HEK293 (cell line): ENCODE measurements around the gene PTPRF.
A peak's percentile ranks its signal among the peaks of the same experiment; 100 is the strongest.

ENCODE experiments used
- CTCF ChIA-PET: fragments of 350-600 bp; formaldehyde crosslinking; extraction: SDS; loops from one replicate; lab custom pipeline; 2021; ENCODE audit warnings: antibody characterized with exemption; lab: Yijun Ruan, JAX
- POLR2A ChIA-PET: fragments of 300-600 bp; formaldehyde crosslinking; extraction: SDS; loops from one replicate; lab custom pipeline; 2020; ENCODE audit warnings: antibody characterized with exemption, inconsistent platforms; lab: Yijun Ruan, JAX
- H3K27ac ChIP-seq: fragments of 200-500 bp; sonication (Bioruptor generic); 2 replicates; pipeline ENCODE4 v1.5.1; 2014; ENCODE audit warnings: low read depth, low read length, control low read depth, inconsistent platforms; ENCODE audit errors: extremely low read depth
- H3K36me3 ChIP-seq, 2 experiments: fragments of 200-500 bp in 1 of 2; sonication (Bioruptor generic) in 1 of 2; 1 replicate in 1 of 2; 2 replicates in 1 of 2; pipeline ENCODE4 v1.5.1; 2014 to 2017; ENCODE audit warnings: inconsistent platforms in 2 of 2, low read length in 2 of 2; ENCODE audit not compliant: control insufficient read depth in 2 of 2, insufficient read depth in 1 of 2
- H3K4me1 ChIP-seq: fragments of 200-500 bp; sonication (Bioruptor generic); 2 replicates; pipeline ENCODE4 v1.5.1; 2014; ENCODE audit warnings: mild to moderate bottlenecking, low read length, inconsistent platforms; ENCODE audit not compliant: control insufficient read depth, insufficient read depth
- H3K4me3 ChIP-seq: 2 replicates; pipeline ENCODE4 v1.5.1; 2011; ENCODE audit warnings: low read depth, mild to moderate bottlenecking, control low read depth, low read length, moderate library complexity
- H3K9me3 ChIP-seq: fragments of 200-500 bp; sonication (Bioruptor generic); 2 replicates; pipeline ENCODE4 v1.5.1; 2014; ENCODE audit warnings: low read depth, low read length, inconsistent platforms; ENCODE audit not compliant: control insufficient read depth, insufficient read depth
- BCL11A ChIP-seq: fragments of 450-650 bp; formaldehyde crosslinking; IDR thresholded peaks from 2 replicates; pipeline ENCODE4 v1.5.1; 2016; ENCODE audit warnings: low read depth, missing biosample characterization, missing genetic modification characterization
- EGR2 ChIP-seq: fragments of 450-650 bp; formaldehyde crosslinking; IDR thresholded peaks from 2 replicates; pipeline ENCODE4 v1.5.1; 2016; ENCODE audit warnings: low read depth, missing biosample characterization, missing genetic modification characterization
- GLIS2 ChIP-seq: fragments of 450-650 bp; formaldehyde crosslinking; IDR thresholded peaks from 2 replicates; pipeline ENCODE4 v1.5.1; 2016; ENCODE audit warnings: missing biosample characterization, missing genetic modification characterization
- KLF8 ChIP-seq: fragments of 450-650 bp; formaldehyde crosslinking; IDR thresholded peaks from 2 replicates; pipeline ENCODE4 v1.5.1; 2016; ENCODE audit warnings: missing biosample characterization, missing genetic modification characterization
- MEIS1 ChIP-seq: sonication (generic); formaldehyde crosslinking; IDR thresholded peaks from 2 replicates; pipeline ENCODE4 v1.8.1; 2022; ENCODE audit warnings: missing genetic modification reagents, mild to moderate bottlenecking, borderline replicate concordance
- OSR2 ChIP-seq: fragments of 450-650 bp; formaldehyde crosslinking; IDR thresholded peaks from 2 replicates; pipeline ENCODE4 v1.5.1; 2016; ENCODE audit warnings: missing biosample characterization, missing genetic modification characterization
- SP2 ChIP-seq: fragments of 450-650 bp; formaldehyde crosslinking; IDR thresholded peaks from 2 replicates; pipeline ENCODE4 v1.5.1; 2016; ENCODE audit warnings: missing biosample characterization, missing genetic modification characterization
- SP7 ChIP-seq: fragments of 450-650 bp; formaldehyde crosslinking; IDR thresholded peaks from 2 replicates; pipeline ENCODE4 v1.5.1; 2016; ENCODE audit warnings: missing biosample characterization, missing genetic modification characterization
- ZBTB17 ChIP-seq: fragments of 450-650 bp; formaldehyde crosslinking; IDR thresholded peaks from 2 replicates; pipeline ENCODE4 v1.5.1; 2016; ENCODE audit warnings: missing biosample characterization, missing genetic modification characterization
- ZBTB48 ChIP-seq: fragments of 450-650 bp; formaldehyde crosslinking; IDR thresholded peaks from 2 replicates; pipeline ENCODE4 v1.5.1; 2016; ENCODE audit warnings: missing biosample characterization, missing genetic modification characterization
- ZBTB6 ChIP-seq: fragments of 450-650 bp; formaldehyde crosslinking; IDR thresholded peaks from 2 replicates; pipeline ENCODE4 v1.5.1; 2017; ENCODE audit warnings: missing biosample characterization, missing genetic modification characterization
- ZNF10 ChIP-seq: fragments of 450-650 bp; formaldehyde crosslinking; IDR thresholded peaks from 2 replicates; pipeline ENCODE4 v1.5.1; 2017; ENCODE audit warnings: missing biosample characterization, missing genetic modification characterization
- ZNF140 ChIP-seq: fragments of 450-650 bp; formaldehyde crosslinking; IDR thresholded peaks from 2 replicates; pipeline ENCODE4 v1.5.1; 2016; ENCODE audit warnings: missing biosample characterization, missing genetic modification characterization
- ZNF169 ChIP-seq: fragments of 450-650 bp; formaldehyde crosslinking; IDR thresholded peaks from 2 replicates; pipeline ENCODE4 v1.5.1; 2016; ENCODE audit warnings: missing biosample characterization, missing genetic modification characterization
- ZNF335 ChIP-seq: fragments of 450-650 bp; formaldehyde crosslinking; conservative IDR thresholded peaks from 2 replicates; pipeline ENCODE4 v1.5.1; 2016; ENCODE audit warnings: missing biosample characterization, missing genetic modification characterization
- ZNF391 ChIP-seq: fragments of 450-650 bp; formaldehyde crosslinking; IDR thresholded peaks from 2 replicates; pipeline ENCODE4 v1.5.1; 2016; ENCODE audit warnings: low read depth, missing biosample characterization, missing genetic modification characterization, borderline replicate concordance
- ZNF555 ChIP-seq: fragments of 450-650 bp; formaldehyde crosslinking; conservative IDR thresholded peaks from 2 replicates; pipeline ENCODE4 v1.5.1; 2017; ENCODE audit warnings: missing biosample characterization, mild to moderate bottlenecking, missing genetic modification characterization, inconsistent platforms
- ZNF623 ChIP-seq: fragments of 450-650 bp; formaldehyde crosslinking; IDR thresholded peaks from 2 replicates; pipeline ENCODE4 v1.5.1; 2016; ENCODE audit warnings: missing biosample characterization, missing genetic modification characterization
- ZNF660 ChIP-seq: fragments of 450-650 bp; IDR thresholded peaks from 2 replicates; pipeline ENCODE4 v1.5.1; 2018; ENCODE audit warnings: missing biosample characterization, mild to moderate bottlenecking, missing genetic modification characterization
- ZNF776 ChIP-seq: fragments of 450-650 bp; formaldehyde crosslinking; IDR thresholded peaks from 2 replicates; pipeline ENCODE4 v1.5.0; 2017; ENCODE audit warnings: missing biosample characterization, missing genetic modification characterization, borderline replicate concordance
- ZNF830 ChIP-seq: fragments of 450-650 bp; IDR thresholded peaks from 2 replicates; pipeline ENCODE4 v1.5.0; 2018; ENCODE audit warnings: missing biosample characterization, missing genetic modification characterization, low read depth, mild to moderate bottlenecking, moderate library complexity
- ZNF843 ChIP-seq: fragments of 450-650 bp; formaldehyde crosslinking; IDR thresholded peaks from 2 replicates; pipeline ENCODE4 v1.5.1; 2016; ENCODE audit warnings: missing biosample characterization, missing genetic modification characterization
- ZXDB ChIP-seq: fragments of 450-650 bp; formaldehyde crosslinking; IDR thresholded peaks from 2 replicates; pipeline ENCODE4 v1.5.1; 2016; ENCODE audit warnings: missing biosample characterization, missing genetic modification characterization
- TF ChIP-seq, protein P1 (sequence below): fragments of 450-650 bp; formaldehyde crosslinking; IDR thresholded peaks from 2 replicates; pipeline ENCODE4 v1.5.1; 2016; ENCODE audit warnings: missing biosample characterization, missing genetic modification characterization
- TF ChIP-seq, protein P2 (sequence below): fragments of 450-650 bp; formaldehyde crosslinking; IDR thresholded peaks from 2 replicates; pipeline ENCODE4 v1.5.1; 2016; ENCODE audit warnings: missing biosample characterization, missing genetic modification characterization
- TF ChIP-seq, protein P3 (sequence below): fragments of 450-650 bp; formaldehyde crosslinking; IDR thresholded peaks from 2 replicates; pipeline ENCODE4 v1.5.1; 2016; ENCODE audit warnings: missing biosample characterization, missing genetic modification characterization

The PTPRF gene

GRCh38 chr1:43527111-43527878 is 3.4 kb upstream of the PTPRF start:
- CTCF ChIA-PET: interaction anchor here (0.6 to 4.6 kb wide), 7 partner anchors 45 to 509 kb away, joined by 3 to 27 read pairs (median 3); no protein-coding TSS in a partner anchor
- POLR2A ChIA-PET: no interaction called here
- H3K27ac ChIP-seq: no peak overlapping the region
- TF ChIP-seq ZXDB (no peak), BCL11A (tag by site-specific recombination) (no peak), ZNF169 (tag by site-specific recombination) (no peak), ZNF830 (no peak), ZNF10 (tag by site-specific recombination) (no peak), ZNF776 (tag by site-specific recombination) (no peak), OSR2 (tag by site-specific recombination) (no peak)
- TF ChIP-seq, protein P1, sequence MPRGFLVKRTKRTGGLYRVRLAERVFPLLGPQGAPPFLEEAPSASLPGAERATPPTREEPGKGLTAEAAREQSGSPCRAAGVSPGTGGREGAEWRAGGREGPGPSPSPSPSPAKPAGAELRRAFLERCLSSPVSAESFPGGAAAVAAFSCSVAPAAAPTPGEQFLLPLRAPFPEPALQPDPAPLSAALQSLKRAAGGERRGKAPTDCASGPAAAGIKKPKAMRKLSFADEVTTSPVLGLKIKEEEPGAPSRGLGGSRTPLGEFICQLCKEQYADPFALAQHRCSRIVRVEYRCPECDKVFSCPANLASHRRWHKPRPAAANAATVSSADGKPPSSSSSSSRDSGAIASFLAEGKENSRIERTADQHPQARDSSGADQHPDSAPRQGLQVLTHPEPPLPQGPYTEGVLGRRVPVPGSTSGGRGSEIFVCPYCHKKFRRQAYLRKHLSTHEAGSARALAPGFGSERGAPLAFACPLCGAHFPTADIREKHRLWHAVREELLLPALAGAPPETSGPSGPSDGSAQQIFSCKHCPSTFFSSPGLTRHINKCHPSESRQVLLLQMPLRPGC (tag by site-specific recombination): no peak
- TF ChIP-seq, all 188 proteins: peak for 0
- Histone ChIP-seq H3K4me1 (peaks cover 2% of the 10 kb centered on the region; the same call in 1 of the 2 replicates), H3K9me3 (no peaks in the 10 kb centered on the region), H3K4me3 (no peak overlapping the region), H3K36me3 (no peaks in the 10 kb centered on the region)

GRCh38 chr1:43529206-43529731 is 1.4 kb upstream of the PTPRF start:
- Histone ChIP-seq H3K36me3 (peaks cover 0 to 3% of the 10 kb centered on the region in 2 experiments; a peak in 1 of 3 replicates), H3K4me3 (no peak overlapping the region), H3K9me3 (no peaks in the 10 kb centered on the region), H3K4me1 (peaks cover 2% of the 10 kb centered on the region; the same call in 1 of the 2 replicates), H3K27ac (no peak overlapping the region)
- ChIA-PET POLR2A (interaction anchor here (0.8 to 2.4 kb wide), 2 partner anchors 53 to 121 kb away, joined by 3 to 24 read pairs; partner anchors contain the start of gene KDM4A), CTCF (interaction anchor here (0.5 to 4.6 kb wide), 23 partner anchors 9 to 519 kb away, joined by 3 to 27 read pairs (median 4); partner anchors contain the start of gene KDM4A)
- TF ChIP-seq MEIS1 (CRISPR knock-in tag) (no peak), ZNF843 (tag by site-specific recombination) (no peak), ZBTB6 (tag by site-specific recombination) (no peak), ZNF10 (tag by site-specific recombination) (peak; percentile 78), ZNF335 (tag by site-specific recombination) (peak; percentile 82), ZNF623 (tag by site-specific recombination) (no peak), ZBTB48 (tag by site-specific recombination) (peak; percentile 97), ZBTB17 (tag by site-specific recombination) (peak; percentile 94), ZNF391 (tag by site-specific recombination) (0 out of 2 replicates have a peak, but pooled peaks have one; percentile 61), KLF8 (peak; percentile 68), ZNF555 (tag by site-specific recombination) (no peak), SP7 (peak; percentile 68), GLIS2 (tag by site-specific recombination) (0 out of 2 replicates have a peak, but pooled peaks have one; percentile 18), ZNF660 (tag by site-specific recombination) (peak; percentile 93), ZNF140 (no peak), SP2 (tag by site-specific recombination) (no peak), EGR2 (no peak)
- TF ChIP-seq, protein P2, sequence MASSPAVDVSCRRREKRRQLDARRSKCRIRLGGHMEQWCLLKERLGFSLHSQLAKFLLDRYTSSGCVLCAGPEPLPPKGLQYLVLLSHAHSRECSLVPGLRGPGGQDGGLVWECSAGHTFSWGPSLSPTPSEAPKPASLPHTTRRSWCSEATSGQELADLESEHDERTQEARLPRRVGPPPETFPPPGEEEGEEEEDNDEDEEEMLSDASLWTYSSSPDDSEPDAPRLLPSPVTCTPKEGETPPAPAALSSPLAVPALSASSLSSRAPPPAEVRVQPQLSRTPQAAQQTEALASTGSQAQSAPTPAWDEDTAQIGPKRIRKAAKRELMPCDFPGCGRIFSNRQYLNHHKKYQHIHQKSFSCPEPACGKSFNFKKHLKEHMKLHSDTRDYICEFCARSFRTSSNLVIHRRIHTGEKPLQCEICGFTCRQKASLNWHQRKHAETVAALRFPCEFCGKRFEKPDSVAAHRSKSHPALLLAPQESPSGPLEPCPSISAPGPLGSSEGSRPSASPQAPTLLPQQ (tag by site-specific recombination): 0 out of 2 replicates have a peak, but pooled peaks have one; percentile 33
- TF ChIP-seq, protein P3, sequence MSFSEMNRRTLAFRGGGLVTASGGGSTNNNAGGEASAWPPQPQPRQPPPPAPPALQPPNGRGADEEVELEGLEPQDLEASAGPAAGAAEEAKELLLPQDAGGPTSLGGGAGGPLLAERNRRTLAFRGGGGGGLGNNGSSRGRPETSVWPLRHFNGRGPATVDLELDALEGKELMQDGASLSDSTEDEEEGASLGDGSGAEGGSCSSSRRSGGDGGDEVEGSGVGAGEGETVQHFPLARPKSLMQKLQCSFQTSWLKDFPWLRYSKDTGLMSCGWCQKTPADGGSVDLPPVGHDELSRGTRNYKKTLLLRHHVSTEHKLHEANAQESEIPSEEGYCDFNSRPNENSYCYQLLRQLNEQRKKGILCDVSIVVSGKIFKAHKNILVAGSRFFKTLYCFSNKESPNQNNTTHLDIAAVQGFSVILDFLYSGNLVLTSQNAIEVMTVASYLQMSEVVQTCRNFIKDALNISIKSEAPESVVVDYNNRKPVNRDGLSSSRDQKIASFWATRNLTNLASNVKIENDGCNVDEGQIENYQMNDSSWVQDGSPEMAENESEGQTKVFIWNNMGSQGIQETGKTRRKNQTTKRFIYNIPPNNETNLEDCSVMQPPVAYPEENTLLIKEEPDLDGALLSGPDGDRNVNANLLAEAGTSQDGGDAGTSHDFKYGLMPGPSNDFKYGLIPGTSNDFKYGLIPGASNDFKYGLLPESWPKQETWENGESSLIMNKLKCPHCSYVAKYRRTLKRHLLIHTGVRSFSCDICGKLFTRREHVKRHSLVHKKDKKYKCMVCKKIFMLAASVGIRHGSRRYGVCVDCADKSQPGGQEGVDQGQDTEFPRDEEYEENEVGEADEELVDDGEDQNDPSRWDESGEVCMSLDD (tag by site-specific recombination): no peak
